IMR-90 (cell line): ENCODE results near the gene MACROD1. TPM values are rescaled to one million over a fixed set of nuclear protein-coding genes. Genes with fewer than 3 reads are reported as not detected.

Source experiments
- ATAC-seq: fragments of 200-7000 bp; cut with Tn5 transposase; 2 replicates; pipeline ENCODE4 v1.9.1; 2020; ENCODE audit warnings: low read depth, mild to moderate bottlenecking, moderate library complexity
- BruUV-seq: library from RNA; stranded (reverse); fragments of 400-500 nt; replicated peaks from 2 replicates; lab custom pipeline; 2021; lab: Mats Ljungman, UMichigan
- CTCF ChIA-PET: fragments of 300-600 bp; formaldehyde crosslinking; extraction: SDS; loops from one replicate; lab custom pipeline; 2021; ENCODE audit warnings: antibody characterized with exemption; lab: Yijun Ruan, JAX
- POLR2A ChIA-PET: fragments of 300-600 bp; sonication (Branson Sonifier 250); formaldehyde crosslinking; loops from one replicate; lab custom pipeline; 2022; ENCODE audit warnings: antibody characterized with exemption; ENCODE audit not compliant: unreplicated experiment; lab: Charles Lee
- DNase-seq: peaks from one replicate; pipeline ENCODE4 v3.0.0; 2013
- H2AFZ ChIP-seq: replicated peaks from 2 replicates; pipeline ENCODE3; 2013; ENCODE audit warnings: low read length, mild to moderate bottlenecking; ENCODE audit not compliant: poor library complexity
- H2AK5ac ChIP-seq: 2 replicates; pipeline ENCODE4 v1.6.1; 2013; ENCODE audit warnings: low read depth, low read length, inconsistent platforms
- H2AK9ac ChIP-seq: replicated peaks from 2 replicates; pipeline ENCODE3; 2013; ENCODE audit warnings: mild to moderate bottlenecking, low read depth, low read length, moderate library complexity; ENCODE audit not compliant: poor library complexity
- H2BK120ac ChIP-seq: 2 replicates; pipeline ENCODE4 v1.6.1; 2013; ENCODE audit warnings: low read depth, low read length, inconsistent platforms
- H2BK15ac ChIP-seq: 3 replicates; pipeline ENCODE4 v1.6.1; 2013; ENCODE audit warnings: low read depth, low read length, inconsistent platforms
- H2BK20ac ChIP-seq: 2 replicates; pipeline ENCODE4 v1.6.1; 2013; ENCODE audit warnings: low read depth, mild to moderate bottlenecking, inconsistent platforms, low read length, moderate library complexity
- H2BK5ac ChIP-seq: 2 replicates; pipeline ENCODE4 v1.6.1; 2013; ENCODE audit warnings: mild to moderate bottlenecking, low read depth, low read length, inconsistent platforms; ENCODE audit not compliant: poor library complexity, severe bottlenecking
- H3K14ac ChIP-seq: replicated peaks from 2 replicates; pipeline ENCODE4 v1.6.1; 2013; ENCODE audit warnings: low read depth, low read length, inconsistent platforms
- H3K18ac ChIP-seq: 2 replicates; pipeline ENCODE4 v1.6.1; 2013; ENCODE audit warnings: low read depth, low read length, control low read depth
- H3K23ac ChIP-seq: 2 replicates; pipeline ENCODE4 v1.6.1; 2013; ENCODE audit warnings: low read depth, low read length, inconsistent platforms
- H3K27ac ChIP-seq: 2 replicates; pipeline ENCODE4 v1.5.1; 2013; ENCODE audit warnings: mild to moderate bottlenecking, control low read depth, low read length; ENCODE audit not compliant: insufficient read depth
- H3K27me3 ChIP-seq: 2 replicates; pipeline ENCODE4 v1.6.1; 2013; ENCODE audit warnings: low read length; ENCODE audit not compliant: control insufficient read depth, insufficient read depth
- H3K36me3 ChIP-seq: 2 replicates; pipeline ENCODE4 v1.6.1; 2013; ENCODE audit warnings: low read length, mixed read lengths; ENCODE audit not compliant: control insufficient read depth, insufficient read depth
- H3K4ac ChIP-seq: 2 replicates; pipeline ENCODE4 v1.6.1; 2013; ENCODE audit warnings: low read depth, low read length, inconsistent platforms
- H3K4me1 ChIP-seq: 2 replicates; pipeline ENCODE4 v1.6.1; 2013; ENCODE audit warnings: low read length, mixed read lengths; ENCODE audit not compliant: control insufficient read depth, insufficient read depth
- H3K4me2 ChIP-seq: 2 replicates; pipeline ENCODE4 v1.6.1; 2013; ENCODE audit warnings: low read depth, mild to moderate bottlenecking, control low read depth, low read length, moderate library complexity
- H3K4me3 ChIP-seq: 2 replicates; pipeline ENCODE4 v1.5.1; 2013; ENCODE audit warnings: low read depth, mild to moderate bottlenecking, control low read depth, low read length, moderate library complexity; ENCODE audit not compliant: insufficient read depth
- H3K56ac ChIP-seq: 2 replicates; pipeline ENCODE4 v1.6.1; 2013; ENCODE audit warnings: low read length, inconsistent platforms; ENCODE audit not compliant: insufficient read depth; ENCODE audit errors: extremely low read depth
- H3K79me1 ChIP-seq, 2 experiments: 2 replicates each; pipeline ENCODE4 v1.6.1; 2013; ENCODE audit warnings: low read length in 2 of 2, inconsistent platforms in 1 of 2, low read depth in 1 of 2
- H3K9ac ChIP-seq: 2 replicates; pipeline ENCODE4 v1.6.1; 2013; ENCODE audit warnings: low read depth, low read length, control low read depth
- H3K9me1 ChIP-seq: 2 replicates; pipeline ENCODE4 v1.6.1; 2013; ENCODE audit warnings: low read length, inconsistent platforms; ENCODE audit not compliant: insufficient read depth
- H3K9me3 ChIP-seq: 2 replicates; pipeline ENCODE4 v1.6.1; 2013; ENCODE audit warnings: low read length; ENCODE audit not compliant: control insufficient read depth, insufficient read depth
- H4K20me1 ChIP-seq: 2 replicates; pipeline ENCODE4 v1.6.1; 2013; ENCODE audit warnings: low read length, inconsistent platforms; ENCODE audit not compliant: insufficient read depth
- H4K5ac ChIP-seq: 2 replicates; pipeline ENCODE4 v1.6.1; 2013; ENCODE audit warnings: mild to moderate bottlenecking, low read depth, low read length, control low read depth
- H4K8ac ChIP-seq, 2 experiments: 2 replicates each; pipeline ENCODE4 v1.6.1; 2013; ENCODE audit warnings: low read depth in 2 of 2, low read length in 2 of 2, control low read depth in 1 of 2, inconsistent platforms in 1 of 2
- H4K91ac ChIP-seq: 2 replicates; pipeline ENCODE4 v1.6.1; 2013; ENCODE audit warnings: low read depth, low read length, inconsistent platforms; ENCODE audit not compliant: insufficient read depth
- BHLHE40 ChIP-seq: fragments of 150-350 bp; IDR thresholded peaks from 2 replicates; pipeline ENCODE4 v1.6.1; 2016; ENCODE audit warnings: mild to moderate bottlenecking, low read depth, low read length
- CEBPB ChIP-seq: IDR thresholded peaks from 2 replicates; pipeline ENCODE4 v1.6.1; 2012; ENCODE audit warnings: low read depth, low read length, improper control_type of control experiment
- FOS ChIP-seq: fragments of 150-350 bp; IDR thresholded peaks from 2 replicates; pipeline ENCODE4 v1.6.1; 2016; ENCODE audit warnings: low read depth, low read length
- MAFK ChIP-seq: IDR thresholded peaks from 2 replicates; pipeline ENCODE4 v1.6.1; 2012; ENCODE audit warnings: low read depth, low read length, improper control_type of control experiment
- NFE2L2 ChIP-seq: fragments of 150-350 bp; IDR thresholded peaks from 2 replicates; pipeline ENCODE4 v1.6.1; 2016; ENCODE audit warnings: low read depth, mild to moderate bottlenecking, low read length
- RAD21 ChIP-seq: IDR thresholded peaks from 2 replicates; pipeline ENCODE4 v1.6.1; 2012; ENCODE audit warnings: low read length, improper control_type of control experiment
- RFX5 ChIP-seq: IDR thresholded peaks from 2 replicates; pipeline ENCODE4 v1.8.0; 2012; ENCODE audit warnings: low read depth, mild to moderate bottlenecking, low read length, moderate library complexity
- WGBS, 2 experiments: methylation state at CpG; one replicate each; pipeline versions ENCODE4 v1.1.5 to v1.1.7; 2013; ENCODE audit warnings: missing lambda C conversion rate in 2 of 2; ENCODE audit not compliant: insufficient read length in 1 of 2; ENCODE audit errors: extremely low coverage in 2 of 2; 5-methylcytosine and 5-hydroxymethylcytosine counted together
- dilution Hi-C: fragments of 300-500 bp; cut with HindIII; formaldehyde crosslinking; loops from one replicate; pipeline ENCODE4 v1.14.3; 2018; ENCODE audit warnings: low sequenced_read_pairs; ENCODE audit not compliant: unreplicated experiment
- in situ Hi-C: fragments of 300-500 bp; cut with MboI; formaldehyde crosslinking; loops from 3 replicates; pipeline ENCODE4 v1.14.3; 2019; ENCODE audit warnings: low sequenced_read_pairs, inconsistent platforms, mixed read lengths
- intact Hi-C: fragments of 100-400 bp; cut with micrococcal nuclease; formaldehyde crosslinking; loops from 2 replicates; pipeline ENCODE4 v1.10.0; 2022
- polyA plus RNA-seq, 3 experiments: library from polyadenylated mRNA; depleted of rRNA; stranded (reverse); fragments of >200 nt; gene quantifications; 2 replicates each; pipeline ENCODE4 v1.2.3, GENCODE V29; 2012; ENCODE audit warnings: low replicate concordance in 1 of 3
- total RNA-seq: library from RNA; depleted of rRNA; stranded (reverse); fragments of >200 nt; gene quantifications from 2 replicates; pipeline ENCODE4 v1.2.3, GENCODE V29; 2012

Gene MACROD1
- total and polyA plus RNA-seq, 2 of the 4 experiments (the other 2 are of a cell fraction): 2.5 to 9.3 TPM

DNA sequence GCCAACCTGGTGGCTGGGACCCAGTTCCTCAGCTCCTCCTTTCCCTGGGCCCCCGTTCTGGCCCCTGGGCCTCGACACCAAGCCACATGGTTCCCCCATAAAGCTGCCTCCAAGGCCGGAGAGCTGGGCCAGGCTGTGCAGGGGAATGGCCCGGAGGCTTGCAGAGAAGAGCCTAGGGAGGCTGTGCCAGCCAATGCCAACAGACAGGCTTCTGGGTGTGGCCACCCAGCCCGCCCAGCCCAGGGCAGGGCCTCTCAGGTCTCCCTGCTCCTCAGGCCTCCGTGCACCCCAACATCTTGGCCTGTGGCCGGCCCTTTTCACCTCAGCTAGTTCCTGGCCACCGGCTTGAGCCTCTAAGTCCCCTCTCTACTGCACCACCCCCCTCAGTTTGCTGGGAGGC is 147.6 kb downstream of the MACROD1 start:
- ChIA-PET CTCF (no interaction called here), POLR2A (interaction anchor here (0.6 kb wide), 1 partner anchor 17 kb away, joined by 4 read pairs; the partner anchor contains the start of gene FLRT1)
- H2BK15ac ChIP-seq: no peak overlapping the region
- H3K9me1 ChIP-seq: no peaks in the 10 kb centered on the region
- no peaks in the 10 kb centered on the region for H3K9me3 ChIP-seq
- BruUV-seq: no TSS peak
- H2AK9ac ChIP-seq: no peak overlapping the region
- H3K14ac ChIP-seq: no peak overlapping the region
- ATAC-seq: no peak
- no peak overlapping the region for H2AK5ac ChIP-seq
- intact Hi-C loops (no loop called here), dilution Hi-C loops (no loop called here), in situ Hi-C loops (no loop called here)
- H4K20me1 ChIP-seq: 0 out of 2 replicates have a peak, but pooled peaks cover 8% of the 10 kb centered on the region
- H3K4me2 ChIP-seq: no peak overlapping the region
- no peak overlapping the region for H3K23ac ChIP-seq
- no peak overlapping the region for H2BK5ac ChIP-seq
- H3K79me1 ChIP-seq: no peaks in the 10 kb centered on the region
- H3K27ac ChIP-seq: no peak overlapping the region
- no peak overlapping the region for H4K91ac ChIP-seq
- no peak overlapping the region for H3K4ac ChIP-seq
- DNase-seq: no peak
- H3K56ac ChIP-seq: no peak overlapping the region
- no peaks in the 10 kb centered on the region for H3K36me3 ChIP-seq
- H4K5ac ChIP-seq: no peak overlapping the region
- no CpG with 5 or more reads among the region's 8 CpGs for WGBS, 2 experiments
- TF ChIP-seq NFE2L2: no peak
- TF ChIP-seq RFX5: no peak
- no peak for TF ChIP-seq BHLHE40
- TF ChIP-seq MAFK: no peak
- TF ChIP-seq RAD21: no peak
- no peak for TF ChIP-seq FOS
- TF ChIP-seq CEBPB: no peak
- H3K9ac ChIP-seq: no peak overlapping the region
- no peak overlapping the region for H2AFZ ChIP-seq
- no peak overlapping the region for H2BK20ac ChIP-seq
- H3K4me1 ChIP-seq: no peaks in the 10 kb centered on the region
- H4K8ac ChIP-seq: no peak overlapping the region
- H3K4me3 ChIP-seq: no peak overlapping the region
- peaks cover 9% of the 10 kb centered on the region for H3K27me3 ChIP-seq
- no peak overlapping the region for H3K18ac ChIP-seq
- no peak overlapping the region for H2BK120ac ChIP-seq
